GM18498 (cell line): ENCODE measurements around the gene ZMYND19.
"Not testable (repeated sequence)": the region's sequence is repeated elsewhere in the genome, so short reads cannot be mapped to it uniquely, and the experiment has no call there.

Source experiments
- ATAC-seq: cut with Tn5 transposase; IDR thresholded peaks from one replicate; pipeline ENCODE4 v1.9.1; 2021; ENCODE audit warnings: mild to moderate bottlenecking, moderate library complexity; ENCODE audit not compliant: unreplicated experiment

Gene ZMYND19

DNA sequence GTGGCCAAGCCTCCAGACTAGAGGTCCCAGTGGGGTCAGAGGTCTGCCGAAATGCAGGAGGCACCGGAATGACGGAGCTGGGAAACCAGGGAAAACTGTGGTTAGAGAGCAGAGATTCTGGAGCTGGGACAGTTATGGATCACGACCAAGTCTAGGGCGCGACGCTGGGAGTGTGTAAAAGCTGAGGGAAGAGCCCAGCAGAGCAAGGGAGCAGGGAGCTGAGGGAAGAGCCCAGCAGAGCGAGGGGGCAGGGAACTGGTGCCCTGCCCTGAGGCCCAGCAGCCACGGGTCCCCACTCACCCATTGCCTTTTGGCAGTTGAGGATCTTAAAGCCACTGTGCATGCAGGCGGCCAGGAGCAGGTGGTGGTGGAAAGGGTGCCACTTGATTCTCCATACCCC, 26.2 kb downstream of the ZMYND19 start:
- no peak for ATAC-seq

DNA sequence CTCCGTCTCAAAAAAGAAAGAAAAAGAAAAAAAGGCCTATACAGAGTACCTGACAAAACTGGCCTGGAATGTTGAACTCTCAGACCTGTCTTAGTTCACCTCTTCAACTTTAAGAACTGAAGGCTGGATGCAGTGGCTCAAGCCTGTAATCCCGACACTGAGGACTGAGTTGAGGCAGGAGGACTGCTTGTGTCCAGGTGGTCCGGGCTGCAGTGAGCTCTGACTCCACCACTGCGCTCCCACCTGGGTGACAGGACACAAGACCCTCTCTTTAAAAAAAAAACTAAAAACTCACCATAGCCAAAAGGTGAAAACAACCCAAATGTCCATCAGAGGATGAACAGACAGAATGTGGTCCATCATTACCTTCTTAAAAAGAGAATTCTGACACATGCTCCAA, 32.2 kb downstream of the ZMYND19 start:
- ATAC-seq, result no peak

DNA sequence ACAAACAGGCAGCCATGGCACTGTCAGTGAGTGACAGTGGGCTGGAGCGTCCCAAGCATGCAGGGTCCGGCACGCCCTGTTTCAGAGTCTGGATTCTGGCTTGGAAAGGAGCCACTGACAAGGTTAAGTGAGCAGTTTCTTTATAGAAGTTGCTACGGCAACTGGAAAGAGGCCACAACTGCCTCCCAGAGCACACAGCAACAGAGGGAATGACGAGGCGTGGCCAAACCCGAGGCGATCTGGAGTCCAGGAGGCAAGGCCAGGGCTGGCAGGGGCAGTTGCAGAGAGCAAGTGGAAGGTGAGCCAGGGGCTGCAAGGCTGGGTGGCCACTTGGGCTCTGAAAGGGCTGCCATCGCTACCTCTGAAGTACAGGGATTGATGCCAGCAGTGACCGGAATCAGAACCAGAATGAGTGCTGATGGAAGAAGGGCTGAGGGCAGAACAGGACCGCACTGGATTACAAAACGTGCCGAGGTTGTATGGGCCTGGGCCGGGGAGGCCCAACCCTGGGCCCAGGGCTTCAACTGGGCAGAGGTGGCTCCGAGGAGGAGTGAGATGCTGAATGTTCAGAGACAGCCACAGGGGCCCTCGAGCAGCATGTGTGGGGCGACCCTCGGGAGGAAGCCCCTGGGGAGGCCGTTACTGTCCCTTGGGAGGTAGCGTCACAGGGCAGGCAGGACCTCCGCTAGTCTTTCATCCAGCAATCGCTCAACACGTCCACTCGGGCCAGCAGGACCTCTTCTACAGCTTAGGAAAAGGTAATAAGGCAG, 34.1 kb downstream of the ZMYND19 start:
- no peak for ATAC-seq

DNA sequence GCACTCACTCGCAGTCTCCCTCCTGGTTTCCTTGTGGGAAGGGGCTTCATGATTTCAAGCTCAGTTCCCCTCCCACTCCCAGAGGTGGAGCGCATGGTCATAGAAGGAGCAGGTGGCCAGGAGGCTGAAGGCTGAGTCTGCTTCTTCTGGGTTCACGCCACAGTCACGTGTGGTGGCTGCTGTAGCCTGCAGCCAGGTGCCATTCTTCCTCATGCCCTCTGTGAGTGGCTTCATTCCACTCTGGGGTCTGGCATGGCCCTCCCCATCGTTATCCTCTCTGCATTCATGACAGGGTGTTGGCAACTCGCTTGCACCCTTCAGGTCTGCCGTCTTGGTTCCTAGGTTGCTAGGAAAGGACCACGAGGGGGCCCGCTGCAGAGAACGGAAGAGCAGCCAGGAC, 35.1 kb downstream of the ZMYND19 start:
- no peak for ATAC-seq

DNA sequence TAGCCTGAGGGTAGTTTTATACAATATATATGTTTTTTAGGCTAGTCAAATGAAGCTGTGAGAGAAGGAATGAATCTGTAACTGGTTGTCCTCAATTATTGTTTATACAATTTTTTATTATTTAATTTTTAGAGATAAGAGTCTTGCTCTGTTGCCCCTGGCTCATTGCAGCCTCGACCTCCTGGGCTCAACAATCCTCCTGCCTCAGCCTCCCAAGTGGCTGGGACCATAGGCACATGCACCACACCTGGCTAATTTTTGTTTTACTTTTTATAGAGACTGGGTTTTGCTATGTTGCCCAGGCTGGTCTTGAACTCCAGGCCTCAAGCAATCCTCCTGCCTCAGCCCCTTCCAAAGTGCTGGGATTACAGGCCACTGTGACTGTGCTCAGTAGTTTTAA, 36.0 kb downstream of the ZMYND19 start:
- ATAC-seq, result no peak

DNA sequence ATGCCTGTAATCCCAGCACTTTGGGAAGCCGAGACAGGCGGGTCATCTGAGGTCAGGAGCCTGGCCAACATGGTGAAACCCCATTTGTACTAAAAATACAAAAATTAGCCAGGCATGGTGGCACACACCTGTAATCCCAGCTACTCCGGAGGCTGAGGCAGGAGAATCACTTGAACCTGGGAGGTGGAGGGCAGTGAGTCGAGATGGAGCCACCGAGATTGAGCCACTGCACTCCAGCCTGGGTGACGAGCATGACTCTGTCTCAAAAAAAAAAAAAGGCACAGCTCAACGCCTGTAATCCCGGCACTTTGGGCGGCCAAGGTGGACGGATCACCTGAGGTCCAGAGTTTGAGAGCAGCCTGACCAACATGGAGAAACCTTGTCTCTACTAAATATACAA, 36.7 kb downstream of the ZMYND19 start:
- ATAC-seq, result not testable (repeated sequence)

DNA sequence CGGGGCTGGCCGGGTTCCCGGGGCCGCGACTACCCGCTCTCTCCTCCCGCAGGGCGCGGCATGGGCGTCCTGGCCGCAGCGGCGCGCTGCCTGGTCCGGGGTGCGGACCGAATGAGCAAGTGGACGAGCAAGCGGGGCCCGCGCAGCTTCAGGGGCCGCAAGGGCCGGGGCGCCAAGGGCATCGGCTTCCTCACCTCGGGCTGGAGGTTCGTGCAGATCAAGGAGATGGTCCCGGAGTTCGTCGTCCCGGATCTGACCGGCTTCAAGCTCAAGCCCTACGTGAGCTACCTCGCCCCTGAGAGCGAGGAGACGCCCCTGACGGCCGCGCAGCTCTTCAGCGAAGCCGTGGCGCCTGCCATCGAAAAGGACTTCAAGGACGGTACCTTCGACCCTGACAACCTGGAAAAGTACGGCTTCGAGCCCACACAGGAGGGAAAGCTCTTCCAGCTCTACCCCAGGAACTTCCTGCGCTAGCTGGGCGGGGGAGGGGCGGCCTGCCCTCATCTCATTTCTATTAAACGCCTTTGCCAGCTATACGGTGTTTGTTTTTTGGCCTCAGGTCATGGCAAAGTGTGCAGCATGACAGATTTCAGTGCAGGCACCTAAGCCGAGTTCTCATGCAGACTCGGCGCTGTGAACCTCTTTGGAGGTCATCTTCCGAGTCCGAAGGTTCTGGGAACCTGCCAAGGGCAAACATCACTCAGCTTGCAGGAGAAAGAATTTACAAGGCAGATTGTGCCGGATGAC, 38.1 kb downstream of the ZMYND19 start:
- ATAC-seq, result peak; percentile 32

DNA sequence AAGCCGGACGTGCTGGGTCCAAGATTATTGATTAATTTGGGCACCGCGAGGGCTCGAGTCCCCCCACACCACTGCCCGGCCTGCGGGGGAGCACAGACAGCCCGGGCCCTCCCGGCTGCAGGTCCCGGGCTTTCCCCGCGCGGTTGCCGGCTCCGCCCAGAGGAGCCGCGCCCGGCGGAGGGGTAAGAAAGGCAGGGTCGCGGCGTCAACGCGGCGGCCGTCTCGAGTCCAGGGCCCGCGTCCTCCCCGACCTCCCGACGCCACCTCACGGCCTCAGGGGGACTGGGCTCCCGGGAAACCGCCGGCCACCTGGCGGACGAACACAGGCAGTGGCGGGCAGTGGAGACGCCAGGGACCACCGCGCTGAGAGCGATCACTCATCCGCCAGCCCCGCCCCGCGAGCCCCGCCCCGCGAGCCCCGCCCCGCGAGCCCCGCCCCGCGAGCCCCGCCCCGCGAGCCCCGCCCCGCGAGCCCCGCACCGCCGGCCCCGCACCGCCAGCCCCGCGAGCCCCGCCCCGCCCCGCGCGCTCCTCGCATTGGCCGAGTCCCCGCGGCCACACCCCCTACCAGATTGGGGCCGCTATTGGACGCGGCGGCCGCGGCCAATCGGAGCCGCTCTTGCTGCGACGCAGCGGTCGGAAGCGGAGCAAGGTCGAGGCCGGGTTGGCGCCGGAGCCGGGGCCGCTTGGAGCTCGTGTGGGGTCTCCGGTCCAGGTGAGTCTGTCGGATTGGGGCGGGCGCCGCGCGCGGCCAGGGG, 38.9 kb downstream of the ZMYND19 start, which contains the start of gene MRPL41:
TSS of gene MRPL41 (plus strand) at position 616 of the 758 bp plus-strand sequence. CDS start 203 bp downstream, outside the sequence.
- peak; percentile 76 for ATAC-seq

DNA sequence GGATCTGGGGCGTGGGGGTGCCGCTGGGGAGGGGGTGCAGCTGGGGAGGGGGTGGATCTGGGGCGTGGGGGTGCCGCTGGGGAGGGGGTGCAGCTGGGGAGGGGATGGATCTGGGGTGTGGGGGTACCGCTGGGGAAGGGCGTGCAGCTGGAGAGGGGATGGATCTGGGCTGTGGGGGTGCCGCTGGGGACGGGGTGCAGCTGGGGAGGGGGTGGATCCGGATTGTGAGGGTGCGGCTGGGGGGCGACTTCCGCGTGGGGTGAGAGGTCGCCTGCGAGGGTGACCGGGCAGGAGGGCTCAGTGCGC, 39.4 kb downstream of the ZMYND19 start:
- ATAC-seq, result not testable (repeated sequence)

DNA sequence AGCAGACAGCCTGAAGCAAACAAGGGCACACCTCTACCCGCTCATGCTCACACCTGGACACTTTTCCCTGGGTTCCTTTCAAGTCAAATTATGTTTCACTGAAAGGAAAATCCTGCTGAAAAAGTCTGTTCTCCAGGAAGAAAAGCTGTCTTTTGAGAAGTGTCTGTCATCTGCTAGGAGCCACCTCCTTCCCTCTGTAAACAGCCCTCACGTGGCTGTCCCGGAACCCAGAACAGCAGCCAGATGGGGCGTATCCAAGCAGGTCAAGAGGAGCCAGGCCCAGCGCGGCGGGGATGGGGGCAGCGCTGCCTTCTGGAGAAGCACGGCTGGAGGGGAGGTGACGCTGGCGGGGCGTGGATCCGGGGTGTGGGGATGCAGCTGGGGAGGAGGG, 40.1 kb downstream of the ZMYND19 start, which contains the start of gene PNPLA7:
TSS of gene PNPLA7 (minus strand) at position 172 of the 391 bp plus-strand sequence. CDS start 205 bp downstream, outside the sequence.
- no peak for ATAC-seq

DNA sequence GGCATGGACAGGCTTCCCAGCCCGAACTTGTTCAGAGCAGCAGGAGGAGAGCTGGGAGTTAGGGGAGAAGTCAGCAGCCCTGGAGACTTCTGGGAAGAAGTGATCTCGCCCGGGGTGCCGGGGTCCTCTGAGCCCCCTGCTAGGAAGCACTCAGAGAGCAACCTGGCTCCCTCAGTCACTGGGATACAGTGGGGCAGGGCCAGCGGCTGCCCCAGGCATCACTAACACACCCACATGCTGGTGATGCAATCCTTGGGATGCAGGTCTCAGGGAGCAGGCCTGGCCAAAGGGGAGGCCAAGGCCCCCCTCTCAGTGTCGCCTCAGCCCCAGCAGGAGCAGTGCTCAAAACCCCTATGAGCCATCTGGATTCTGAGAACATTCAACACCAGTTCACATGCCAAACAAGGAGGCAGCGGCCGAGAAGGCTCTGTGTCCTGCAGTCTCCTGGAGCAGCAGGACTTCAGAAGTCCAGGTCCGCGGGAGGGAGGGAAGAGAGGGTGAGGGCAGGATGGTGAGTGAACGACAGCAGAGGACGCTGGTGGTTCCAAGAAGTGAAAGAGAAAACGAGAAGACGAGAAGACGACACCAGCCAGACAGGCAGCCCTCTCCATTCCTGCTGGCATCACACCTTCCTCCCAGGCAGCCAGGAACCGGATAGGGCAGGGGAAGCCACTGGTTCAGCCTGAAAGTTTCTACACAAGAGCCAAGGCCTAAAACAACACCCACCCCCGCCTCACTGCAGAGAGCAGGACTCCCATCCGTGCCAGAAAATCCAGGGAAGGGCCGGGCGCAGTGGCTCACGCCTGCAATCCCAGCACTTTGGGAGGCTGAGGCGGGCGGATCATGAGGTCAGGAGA, 42.4 kb downstream of the ZMYND19 start:
- ATAC-seq, result no peak

DNA sequence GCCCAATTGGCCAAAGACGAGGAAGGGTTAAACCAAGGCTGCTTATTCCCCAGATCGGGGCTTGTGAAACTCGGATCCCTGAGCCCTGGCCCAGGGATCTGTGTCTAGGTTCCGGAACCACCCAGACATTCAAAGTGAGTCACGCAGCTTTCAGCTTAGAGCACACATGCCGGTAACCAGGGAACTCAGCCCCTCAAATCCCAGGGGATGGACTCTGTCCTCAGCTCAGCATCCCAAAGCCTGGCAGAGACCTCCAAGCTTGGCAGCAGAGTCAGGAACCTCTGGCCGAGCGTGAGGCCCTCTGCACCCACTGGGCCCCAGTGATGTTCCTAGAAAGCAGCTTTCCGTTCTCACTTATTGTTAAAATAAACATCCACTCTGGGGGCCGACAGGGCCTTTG, 45.2 kb downstream of the ZMYND19 start:
- ATAC-seq, result no peak

DNA sequence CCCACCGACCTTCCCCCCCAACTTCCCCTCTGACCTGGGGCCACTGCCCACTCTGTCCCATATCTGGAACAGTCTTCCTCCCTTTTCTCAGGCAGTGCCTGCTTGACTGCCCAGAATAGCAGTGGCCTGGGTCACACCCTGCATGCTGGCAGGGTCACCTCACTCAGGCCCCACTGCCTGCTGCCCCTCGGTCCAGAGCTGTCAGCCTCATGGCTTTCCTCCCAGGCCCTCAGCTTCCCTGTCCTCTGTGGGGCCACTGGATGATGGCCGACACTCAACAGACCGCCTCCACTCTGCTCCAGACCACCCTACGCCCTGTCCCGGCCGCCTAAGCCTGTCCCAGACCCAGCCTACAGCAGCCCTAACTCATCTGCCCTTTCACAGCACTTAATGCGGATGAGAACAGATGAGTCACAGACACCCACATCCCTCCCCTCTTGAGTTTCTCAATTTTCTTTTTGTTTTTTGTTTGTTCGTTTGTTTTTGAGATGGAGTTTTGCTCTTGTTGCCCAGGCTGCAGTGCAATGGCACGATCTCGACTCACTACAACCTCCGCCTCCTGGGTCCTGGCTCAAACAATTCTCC, 46.0 kb downstream of the ZMYND19 start:
- ATAC-seq, result no peak

DNA sequence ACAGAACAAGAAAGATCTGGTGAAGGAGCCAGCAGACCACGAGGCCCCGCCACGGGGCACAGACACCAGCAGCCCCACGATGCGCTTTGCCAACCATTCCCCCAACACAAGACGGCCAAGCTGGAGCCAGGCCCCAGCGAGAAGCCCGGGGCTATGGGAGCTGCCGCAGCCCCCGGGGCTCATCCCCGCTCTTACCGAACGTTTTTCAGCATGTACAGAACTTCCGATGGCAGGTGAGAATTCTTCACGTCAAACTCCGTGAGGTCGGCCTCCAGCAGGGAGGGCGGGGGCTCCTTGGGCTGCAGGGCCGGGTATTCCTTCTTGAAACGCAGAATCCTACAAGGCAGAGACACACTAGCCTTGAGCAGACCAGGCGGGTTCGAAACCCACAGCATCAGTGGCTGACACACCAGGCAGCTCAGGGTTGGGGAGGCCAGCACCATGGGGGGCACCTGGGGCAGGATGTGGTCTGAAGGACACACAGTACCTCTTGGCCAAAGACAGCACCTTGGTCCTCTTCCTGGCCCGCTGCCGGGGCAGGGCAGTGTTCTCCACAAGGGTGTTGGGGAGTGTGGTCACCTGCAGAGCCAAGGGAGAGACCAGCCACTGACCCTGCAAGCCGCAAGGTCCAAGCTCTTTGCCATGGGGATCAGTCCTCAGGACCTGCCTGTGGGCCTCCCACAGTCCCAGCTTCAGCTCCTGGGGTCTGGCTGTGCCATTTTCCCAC, 46.9 kb downstream of the ZMYND19 start:
- no peak for ATAC-seq

DNA sequence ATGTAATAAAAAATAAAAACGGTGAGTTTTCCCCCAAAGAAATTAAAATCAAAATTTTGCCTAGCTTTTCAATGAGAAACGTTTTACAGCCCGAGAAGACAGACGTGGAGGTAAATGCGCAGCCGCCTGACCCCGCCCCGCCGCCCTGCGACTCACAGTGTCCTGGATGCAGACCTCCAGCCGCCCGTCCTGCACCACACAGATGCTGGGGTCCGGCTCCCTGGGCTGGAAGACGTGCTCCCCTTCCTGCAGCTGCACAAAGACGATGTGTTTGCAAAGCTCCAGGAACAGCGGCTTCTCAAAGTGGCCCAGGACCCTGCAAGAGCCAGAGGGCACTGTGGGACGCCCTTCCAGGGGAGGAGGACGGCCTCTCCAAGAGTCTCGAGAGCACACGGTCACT, 47.8 kb downstream of the ZMYND19 start:
- ATAC-seq, result no peak

DNA sequence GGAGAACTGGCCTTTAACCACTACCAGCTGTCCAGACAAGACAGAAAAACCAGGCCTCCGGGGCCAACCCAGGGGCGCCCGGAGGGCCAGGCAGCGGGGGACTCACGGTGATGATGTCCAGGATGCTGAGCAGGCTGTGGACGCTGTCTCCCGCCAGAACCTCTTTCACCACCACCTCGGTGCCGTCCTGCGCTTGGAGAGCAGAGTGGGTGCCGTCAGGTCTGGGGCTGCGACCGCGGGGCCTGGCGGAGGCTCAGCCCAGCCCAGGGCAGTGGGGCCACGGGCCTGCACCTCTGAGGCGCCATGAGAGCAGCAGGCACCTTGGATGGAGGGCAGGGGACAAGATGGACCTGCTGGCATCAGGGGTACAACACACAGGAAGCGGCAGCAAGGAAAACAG, 49.8 kb downstream of the ZMYND19 start:
- no peak for ATAC-seq

DNA sequence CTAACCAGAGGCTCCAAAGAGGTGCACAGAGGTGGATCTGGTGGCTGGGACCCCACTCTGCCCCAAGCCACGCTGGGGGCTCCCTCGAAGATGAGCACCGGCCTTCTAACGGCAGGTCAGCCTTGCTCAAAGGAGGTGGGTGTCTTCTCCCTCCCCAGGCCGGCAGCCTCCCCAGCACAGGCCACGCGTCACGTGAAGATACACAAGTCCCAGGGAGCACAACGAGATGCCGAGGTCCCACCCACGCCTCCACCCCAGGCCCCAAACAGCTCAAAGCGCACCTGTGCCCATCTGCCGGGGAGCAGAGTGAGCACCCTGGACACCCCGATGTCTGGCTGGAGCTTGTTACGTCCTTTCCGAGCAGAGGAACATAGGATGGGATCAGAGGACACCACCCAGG, 52.3 kb downstream of the ZMYND19 start:
- ATAC-seq, result no peak

DNA sequence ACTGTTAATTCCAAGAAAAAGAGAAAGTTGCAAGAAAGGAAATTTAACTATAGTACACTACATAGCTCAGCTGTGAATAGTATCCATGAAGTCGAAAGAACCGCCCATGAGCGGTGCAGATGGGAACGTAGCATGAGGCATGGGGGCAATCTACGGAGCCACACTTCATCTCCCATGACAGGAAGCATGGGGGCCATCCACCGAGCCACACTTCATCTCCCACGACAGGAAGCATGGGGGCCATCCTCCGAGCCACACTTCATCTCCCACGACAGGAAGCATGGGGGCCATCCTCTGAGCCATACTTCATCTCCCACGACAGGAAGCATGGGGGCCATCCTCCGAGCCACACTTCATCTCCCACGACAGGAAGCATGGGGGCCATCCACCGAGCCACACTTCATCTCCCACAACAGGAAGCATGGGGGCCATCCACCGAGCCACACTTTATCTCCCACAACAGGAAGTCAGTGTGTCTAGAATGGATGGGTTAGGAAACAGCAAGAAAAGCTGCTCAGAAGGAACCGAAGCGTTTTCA, 53.6 kb downstream of the ZMYND19 start:
- ATAC-seq, result not testable (repeated sequence)

DNA sequence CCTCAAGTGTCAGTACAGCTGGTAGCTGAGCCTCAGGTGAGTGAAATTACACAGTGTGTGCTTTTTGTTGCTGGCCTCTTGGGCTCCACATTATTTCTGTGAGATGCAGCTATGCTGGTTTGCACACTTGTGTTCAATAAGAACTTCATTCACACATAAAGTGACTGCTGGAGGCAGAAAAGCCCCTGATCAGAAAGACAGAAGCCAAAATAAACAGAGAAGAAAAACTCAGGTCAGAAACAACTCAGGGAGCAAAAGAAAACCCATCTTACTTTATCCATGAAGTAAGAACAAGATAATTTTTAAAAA, 55.2 kb downstream of the ZMYND19 start:
- no peak for ATAC-seq
